ENCODE results near the gene MYO7A. TPM values are rescaled to one million over a fixed set of nuclear protein-coding genes. Genes with fewer than 3 reads are reported as not detected.

MYO7A gene
- total and polyA plus RNA-seq, 2 donors (not counting 1 experiment from before 2014, with no cell fraction given): 0.03 to 0.07 TPM

DNA sequence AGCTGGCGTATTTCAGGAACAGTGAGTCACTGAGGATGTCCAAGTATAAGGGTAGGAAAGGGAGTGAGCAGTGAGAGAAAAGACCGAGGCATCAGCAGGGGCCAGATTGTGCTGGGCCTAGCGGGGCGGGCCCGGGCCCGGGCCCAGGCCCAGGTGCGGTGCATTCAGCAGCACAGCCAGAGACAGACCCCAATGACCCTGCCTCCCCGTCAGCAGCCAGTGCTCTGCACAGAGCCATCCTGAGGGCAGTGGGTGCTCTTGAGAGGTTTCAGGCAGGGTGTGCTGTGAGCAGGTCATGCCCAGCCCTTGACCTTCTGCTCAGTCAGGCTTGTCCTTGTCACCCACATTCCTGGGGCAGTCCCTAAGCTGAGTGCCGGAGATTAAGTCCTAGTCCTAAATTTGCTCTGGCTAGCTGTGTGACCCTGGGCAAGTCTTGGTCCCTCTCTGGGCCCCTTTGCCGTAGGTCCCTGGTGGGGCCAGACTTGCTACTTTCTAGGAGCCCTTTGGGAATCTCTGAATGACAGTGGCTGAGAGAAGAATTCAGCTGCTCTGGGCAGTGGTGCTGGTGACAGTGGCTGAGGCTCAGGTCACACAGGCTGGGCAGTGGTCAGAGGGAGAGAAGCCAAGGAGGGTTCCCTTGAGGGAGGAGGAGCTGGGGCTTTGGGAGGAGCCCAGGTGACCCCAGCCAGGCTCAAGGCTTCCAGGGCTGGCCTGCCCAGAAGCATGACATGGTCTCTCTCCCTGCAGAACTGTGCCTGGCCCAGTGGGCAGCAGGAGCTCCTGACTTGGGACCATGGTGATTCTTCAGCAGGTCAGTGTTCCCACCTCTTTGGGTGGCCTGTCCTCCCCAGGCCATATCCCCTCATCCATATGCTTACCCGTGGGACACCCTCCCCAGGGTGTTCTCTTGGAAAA lies 2.1 kb downstream of the MYO7A start:
- Mint-ChIP-seq H3K27ac (no peak overlapping the region), H3K9me3 (ENCODE audit: insufficient read depth) (peaks cover 6% of the 10 kb centered on the region), H3K27me3 (peaks cover 5% of the 10 kb centered on the region), H3K4me1 (peaks cover 21% of the 10 kb centered on the region), H3K4me3 (no peak overlapping the region)
- ATAC-seq (ENCODE audit: low read depth): no peak
- ChIA-PET POLR2A (no interaction called here), CTCF (interaction anchor here (0.6 to 0.8 kb wide), 2 partner anchors 10 to 282 kb away, joined by 3 read pairs; no protein-coding TSS in a partner anchor)
- TF ChIP-seq, protein P1, sequence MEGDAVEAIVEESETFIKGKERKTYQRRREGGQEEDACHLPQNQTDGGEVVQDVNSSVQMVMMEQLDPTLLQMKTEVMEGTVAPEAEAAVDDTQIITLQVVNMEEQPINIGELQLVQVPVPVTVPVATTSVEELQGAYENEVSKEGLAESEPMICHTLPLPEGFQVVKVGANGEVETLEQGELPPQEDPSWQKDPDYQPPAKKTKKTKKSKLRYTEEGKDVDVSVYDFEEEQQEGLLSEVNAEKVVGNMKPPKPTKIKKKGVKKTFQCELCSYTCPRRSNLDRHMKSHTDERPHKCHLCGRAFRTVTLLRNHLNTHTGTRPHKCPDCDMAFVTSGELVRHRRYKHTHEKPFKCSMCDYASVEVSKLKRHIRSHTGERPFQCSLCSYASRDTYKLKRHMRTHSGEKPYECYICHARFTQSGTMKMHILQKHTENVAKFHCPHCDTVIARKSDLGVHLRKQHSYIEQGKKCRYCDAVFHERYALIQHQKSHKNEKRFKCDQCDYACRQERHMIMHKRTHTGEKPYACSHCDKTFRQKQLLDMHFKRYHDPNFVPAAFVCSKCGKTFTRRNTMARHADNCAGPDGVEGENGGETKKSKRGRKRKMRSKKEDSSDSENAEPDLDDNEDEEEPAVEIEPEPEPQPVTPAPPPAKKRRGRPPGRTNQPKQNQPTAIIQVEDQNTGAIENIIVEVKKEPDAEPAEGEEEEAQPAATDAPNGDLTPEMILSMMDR (IDR thresholded peaks at IDR 0.05): no peak
- no peak for TF ChIP-seq EZH2 (IDR thresholded peaks at IDR 0.05; ENCODE audit: borderline replicate concordance, insufficient read depth, low read depth, low read length, poor library complexity, severe bottlenecking)
- Histone ChIP-seq H3K27ac (ENCODE audit: low read length in 2 of 2) (no peak overlapping the region), H3K4me1 (ENCODE audit: control insufficient read depth in 2 of 2, insufficient read depth in 2 of 2, low read length in 2 of 2) (peaks cover 15 to 20% of the 10 kb centered on the region in 2 donors), H2AFZ (ENCODE audit: insufficient read depth, low read depth, low read length, poor library complexity, severe bottlenecking) (no peak overlapping the region), H3K4me2 (replicated peaks; ENCODE audit: low read depth, low read length, poor library complexity, severe bottlenecking) (no peak overlapping the region), H4K20me1 (ENCODE audit: control insufficient read depth, insufficient read depth, low read length, poor library complexity, severe bottlenecking) (no peaks in the 10 kb centered on the region), H3K36me3 (replicated peaks in 1 of 2; ENCODE audit: control extremely low read depth in 1 of 2, control insufficient read depth in 1 of 2, extremely low read depth in 1 of 2, insufficient read depth in 2 of 2, low read length in 1 of 2) (no peaks in the 10 kb centered on the region), H3K27me3 (replicated peaks in 1 of 4; ENCODE audit: control extremely low read depth in 1 of 4, control insufficient read depth in 3 of 4, insufficient read depth in 4 of 4, low read length in 3 of 4) (peaks cover 0 to 13% (median 0%) of the 10 kb centered on the region in 4 experiments), H3K79me2 (ENCODE audit: control insufficient read depth, insufficient read depth, low read length) (no peaks in the 10 kb centered on the region), H3K9me3 (ENCODE audit: control extremely low read depth in 1 of 3, control insufficient read depth in 2 of 3, insufficient read depth in 1 of 3, low read length in 2 of 3) (peaks cover 0 to 7% (median 0%) of the 10 kb centered on the region in 3 donors), H3K9ac (ENCODE audit: low read length) (no peak overlapping the region), H3K4me3 (ENCODE audit: control extremely low read depth in 1 of 5, extremely low read depth in 1 of 5, insufficient read depth in 1 of 5, low read depth in 2 of 5, low read length in 4 of 5) (no peak overlapping the region)
- WGBS (ENCODE audit: insufficient coverage): 95% methylated on average over 11 of the region's 11 CpGs
- intact Hi-C loops (cut with micrococcal nuclease): no loop called here
- no peak for DNase-seq
